Activated CD4-positive, alpha-beta T cell treated with anti-CD3 and anti-CD28 coated beads, Interleukin-2, amount 10 ng/mL, durations not matched to agents 7 days and 5 days (primary cell): ENCODE results near the gene MXD3. TPM values are rescaled to one million over a fixed set of nuclear protein-coding genes. Genes with fewer than 3 reads are reported as not detected.
"Not testable (repeated sequence)": the region's sequence is repeated elsewhere in the genome, so short reads cannot be mapped to it uniquely, and the experiment has no call there.

Experiments used
- CTCF ChIA-PET: fragments of 350-600 bp; sonication (Branson Sonifier 250); formaldehyde crosslinking; loops from one replicate; lab custom pipeline; 2021; ENCODE audit warnings: antibody characterized with exemption; lab: Charles Lee
- POLR2A ChIA-PET: fragments of 350-600 bp; sonication (Branson Sonifier 250); formaldehyde crosslinking; loops from one replicate; lab custom pipeline; 2021; ENCODE audit warnings: antibody characterized with exemption; lab: Charles Lee
- DNase-seq: peaks from one replicate; pipeline ENCODE4 v3.0.0-alpha.2; 2020
- H3K27ac Mint-ChIP-seq: one replicate; pipeline ENCODE4 v1.8.0; 2021; ENCODE audit warnings: mild to moderate bottlenecking, moderate library complexity, mixed read lengths
- H3K27me3 Mint-ChIP-seq: one replicate; pipeline ENCODE4 v1.8.0; 2021; ENCODE audit warnings: mixed read lengths
- H3K36me3 Mint-ChIP-seq: one replicate; pipeline ENCODE4 v1.8.0; 2021; ENCODE audit warnings: low read depth, mixed read lengths
- H3K4me1 Mint-ChIP-seq: one replicate; pipeline ENCODE4 v1.8.0; 2021; ENCODE audit warnings: mixed read lengths
- H3K4me3 Mint-ChIP-seq: one replicate; pipeline ENCODE4 v1.8.0; 2021; ENCODE audit warnings: mild to moderate bottlenecking, moderate library complexity, mixed read lengths
- H3K9me3 Mint-ChIP-seq: one replicate; pipeline ENCODE4 v1.8.0; 2021; ENCODE audit warnings: mixed read lengths
- total RNA-seq, 2 experiments: library from RNA; stranded (reverse); gene quantifications; one replicate each; pipeline ENCODE4 v1.2.3, GENCODE V29; 2021

MXD3 gene
- total RNA-seq, 2 experiments from 2014 or later, result 107 to 109 TPM

GRCh38 chr5:177354256-177354655, 42.6 kb upstream of the MXD3 start:
- Mint-ChIP-seq H3K27ac (no peak overlapping the region), H3K36me3 (peaks cover 39% of the 10 kb centered on the region), H3K4me3 (no peak overlapping the region), H3K27me3 (no peaks in the 10 kb centered on the region), H3K9me3 (peaks cover 12% of the 10 kb centered on the region), H3K4me1 (peaks cover 75% of the 10 kb centered on the region)
- CTCF ChIA-PET, result interaction anchor here (1.0 to 17.1 kb wide), 5 partner anchors 9 to 147 kb away, joined by 3 to 145 read pairs (median 4); no protein-coding TSS in a partner anchor
- POLR2A ChIA-PET, result interaction anchor here (0.7 kb wide), 1 partner anchor 25 kb away, joined by 3 read pairs; no protein-coding TSS in a partner anchor
- DNase-seq, result no peak

DNA sequence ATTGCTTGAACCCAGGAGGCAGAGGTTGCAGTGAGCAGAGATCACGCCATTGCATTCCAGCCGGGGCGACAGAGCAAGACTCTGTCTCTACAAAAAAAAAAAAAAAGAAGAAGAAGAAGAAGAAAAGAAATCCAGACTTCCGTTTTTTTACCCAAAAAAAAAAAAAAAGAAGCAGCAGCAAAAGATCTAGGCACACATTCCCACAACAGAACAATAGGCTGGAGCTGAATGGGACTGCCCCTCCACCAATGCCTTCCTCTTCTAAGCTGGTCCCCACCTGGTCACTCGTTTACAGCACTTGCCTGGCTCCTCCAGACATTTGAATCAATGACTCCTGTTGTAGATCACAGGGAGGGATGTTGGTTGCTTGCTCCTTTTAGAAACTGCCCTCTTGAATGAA, 41.4 kb upstream of the MXD3 start:
- peaks cover 32% of the 10 kb centered on the region for H3K36me3 Mint-ChIP-seq
- no peak overlapping the region for H3K4me3 Mint-ChIP-seq
- peaks cover 73% of the 10 kb centered on the region for H3K4me1 Mint-ChIP-seq
- peaks cover 12% of the 10 kb centered on the region for H3K9me3 Mint-ChIP-seq
- ChIA-PET POLR2A (no interaction called here), CTCF (interaction anchor here (0.7 to 17.1 kb wide), 5 partner anchors 8 to 109 kb away, joined by 3 to 145 read pairs (median 12); no protein-coding TSS in a partner anchor)
- no peaks in the 10 kb centered on the region for H3K27me3 Mint-ChIP-seq
- no peak overlapping the region for H3K27ac Mint-ChIP-seq
- DNase-seq, result no peak

DNA sequence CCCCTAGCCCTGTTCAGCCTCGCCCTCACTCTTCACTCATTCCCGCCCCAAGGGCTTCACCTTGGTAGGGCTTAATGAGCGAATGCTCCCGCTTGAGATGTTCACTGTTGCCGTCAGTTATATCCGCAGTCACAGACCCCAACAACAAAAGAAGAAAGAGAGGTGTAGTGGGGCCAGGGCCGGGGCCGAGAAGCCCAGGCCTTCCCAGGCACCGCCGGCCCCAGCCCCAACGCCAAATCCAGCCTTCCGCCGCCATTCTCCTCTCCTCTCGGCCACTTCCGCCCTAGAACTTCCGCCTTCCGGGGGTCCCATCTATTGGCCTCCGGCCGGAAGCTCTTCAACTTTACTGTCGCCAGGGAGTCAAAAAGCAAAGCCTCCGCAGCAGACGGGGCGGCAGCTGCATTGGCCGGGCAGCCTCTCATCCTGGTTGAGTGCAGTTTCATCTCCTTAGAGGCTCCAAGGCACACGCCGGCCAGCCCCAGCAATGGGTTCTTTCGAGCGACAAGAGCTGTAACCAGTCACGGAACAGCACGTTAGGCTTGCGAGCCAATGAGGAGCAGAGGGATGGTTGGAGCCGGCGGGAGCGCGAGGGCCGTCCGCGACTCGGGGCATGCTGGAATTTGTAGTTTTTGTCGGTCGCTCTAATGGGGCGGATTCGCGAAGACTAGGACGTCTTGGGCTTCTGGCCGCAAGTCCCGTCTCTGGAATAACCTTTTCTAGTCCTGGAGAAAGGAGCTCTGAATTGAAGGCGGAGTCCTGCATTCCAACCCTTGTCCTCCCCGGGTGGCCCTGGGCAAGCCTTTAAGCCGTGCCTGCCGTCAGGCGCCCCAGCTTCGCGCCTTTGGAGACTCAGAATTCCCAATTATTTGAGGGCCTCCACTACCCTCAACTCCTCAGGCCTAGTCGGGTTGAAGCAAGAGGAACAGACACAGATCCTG, 40.0 kb upstream of the MXD3 start, which contains the start of gene LMAN2:
Gene LMAN2 (minus strand): TSS at position 277 of the 938 bp plus-strand sequence. CDS start 21 bp downstream, at position 256.
- Mint-ChIP-seq H3K27ac (peak within 1 kb of the TSS; percentile 100), H3K27me3 (no peaks in the 10 kb centered on the region), H3K9me3 (peaks cover 12% of the 10 kb centered on the region), H3K4me1 (peaks cover 75% of the 10 kb centered on the region), H3K36me3 (peaks cover 39% of the 10 kb centered on the region), H3K4me3 (peak within 1 kb of the TSS; percentile 93)
- ChIA-PET CTCF (interaction anchor here (0.6 to 17.1 kb wide), 13 partner anchors 10 to 102 kb away, joined by 3 to 145 read pairs (median 4); no protein-coding TSS in a partner anchor), POLR2A (interaction anchor here (1.2 kb wide), 2 partner anchors 10 to 39 kb away, joined by 3 read pairs; no protein-coding TSS in a partner anchor)
- peak; percentile 95 for DNase-seq

DNA sequence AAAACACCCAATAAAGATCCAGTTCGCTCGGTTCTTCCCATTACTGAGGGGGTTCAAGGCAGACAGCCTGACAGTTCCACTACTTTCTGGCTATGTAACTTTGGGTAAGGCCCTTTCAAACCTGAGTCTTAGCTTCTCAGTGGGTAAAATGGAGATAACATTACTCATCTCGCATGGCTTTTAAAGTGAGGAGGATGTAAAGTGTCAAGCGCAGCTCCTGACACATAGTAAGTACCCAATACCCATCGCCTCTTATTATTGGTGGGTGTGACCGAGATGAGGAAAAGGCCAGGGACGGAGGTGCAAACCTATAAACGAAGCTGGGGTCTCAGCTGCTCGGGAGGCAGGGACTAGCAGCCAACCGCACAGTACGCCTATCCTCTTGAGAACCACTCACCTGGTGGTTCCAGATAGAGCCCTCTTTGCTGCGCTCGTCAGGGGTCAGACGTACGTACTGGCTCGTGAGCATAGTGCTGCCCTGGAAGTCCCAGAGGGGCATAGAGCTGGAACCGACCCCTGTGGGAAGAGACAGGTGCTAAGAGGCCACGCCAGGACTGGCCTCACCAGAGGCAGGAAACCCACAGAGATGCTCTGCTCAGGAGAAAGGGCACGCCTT, 39.2 kb upstream of the MXD3 start:
- CTCF ChIA-PET, result interaction anchor here (1.4 to 17.1 kb wide), 9 partner anchors 11 to 104 kb away, joined by 3 to 145 read pairs (median 4); no protein-coding TSS in a partner anchor
- Mint-ChIP-seq H3K4me3 (peak overlapping the region; percentile 93), H3K36me3 (peaks cover 41% of the 10 kb centered on the region), H3K4me1 (peaks cover 72% of the 10 kb centered on the region), H3K27me3 (no peaks in the 10 kb centered on the region), H3K9me3 (peaks cover 12% of the 10 kb centered on the region), H3K27ac (peak overlapping the region; percentile 100)
- DNase-seq, result no peak
- POLR2A ChIA-PET, result interaction anchor here (1.2 kb wide), 2 partner anchors 10 to 39 kb away, joined by 3 read pairs; no protein-coding TSS in a partner anchor

GRCh38 chr5:177349762-177350161, 38.1 kb upstream of the MXD3 start:
- H3K27ac Mint-ChIP-seq, result no peak overlapping the region
- peak overlapping the region; percentile 93 for H3K4me3 Mint-ChIP-seq
- CTCF ChIA-PET, result interaction anchor here (1.1 to 17.1 kb wide), 5 partner anchors 11 to 106 kb away, joined by 3 to 145 read pairs (median 4); no protein-coding TSS in a partner anchor
- H3K4me1 Mint-ChIP-seq, result peaks cover 64% of the 10 kb centered on the region
- H3K27me3 Mint-ChIP-seq, result no peaks in the 10 kb centered on the region
- H3K36me3 Mint-ChIP-seq, result peaks cover 34% of the 10 kb centered on the region
- no peak for DNase-seq
- peaks cover 7% of the 10 kb centered on the region for H3K9me3 Mint-ChIP-seq
- POLR2A ChIA-PET, result no interaction called here

DNA sequence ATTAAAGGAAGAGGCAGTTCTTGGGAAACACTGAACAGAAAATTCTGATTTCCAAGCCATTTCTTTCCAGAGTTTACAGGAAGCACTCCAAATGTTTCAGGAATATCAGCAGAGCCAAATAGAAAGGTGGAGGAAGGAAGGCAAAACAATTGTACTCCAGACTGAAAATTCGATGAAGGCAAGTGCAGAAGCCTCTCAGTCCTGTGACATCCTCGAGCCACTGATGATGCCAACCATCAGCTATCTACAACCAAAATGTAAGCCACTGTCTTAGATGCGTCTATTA, 37.6 kb upstream of the MXD3 start:
- Mint-ChIP-seq H3K4me3 (peak overlapping the region; percentile 93), H3K4me1 (peaks cover 59% of the 10 kb centered on the region), H3K36me3 (peaks cover 29% of the 10 kb centered on the region), H3K9me3 (peaks cover 2% of the 10 kb centered on the region), H3K27me3 (no peaks in the 10 kb centered on the region), H3K27ac (no peak overlapping the region)
- ChIA-PET POLR2A (no interaction called here), CTCF (interaction anchor here (0.7 to 17.1 kb wide), 4 partner anchors 22 to 108 kb away, joined by 3 to 145 read pairs (median 4); no protein-coding TSS in a partner anchor)
- DNase-seq, result no peak

GRCh38 chr5:177347699-177348098, 36.0 kb upstream of the MXD3 start:
- Mint-ChIP-seq H3K27me3 (no peaks in the 10 kb centered on the region), H3K27ac (no peak overlapping the region), H3K9me3 (no peaks in the 10 kb centered on the region), H3K36me3 (peaks cover 35% of the 10 kb centered on the region), H3K4me1 (peaks cover 57% of the 10 kb centered on the region), H3K4me3 (no peak overlapping the region)
- ChIA-PET POLR2A (no interaction called here), CTCF (interaction anchor here (2.1 kb wide), 1 partner anchor 38 kb away, joined by 11 read pairs; no protein-coding TSS in a partner anchor)
- no peak for DNase-seq

GRCh38 chr5:177346820-177347219, 35.1 kb upstream of the MXD3 start:
- peaks cover 41% of the 10 kb centered on the region for H3K36me3 Mint-ChIP-seq
- H3K4me1 Mint-ChIP-seq, result peaks cover 51% of the 10 kb centered on the region
- H3K4me3 Mint-ChIP-seq, result no peak overlapping the region
- H3K27ac Mint-ChIP-seq, result no peak overlapping the region
- ChIA-PET CTCF (interaction anchor here (0.5 to 2.1 kb wide), 8 partner anchors 11 to 110 kb away, joined by 3 to 11 read pairs (median 4); partner anchors contain the start of gene GRK6), POLR2A (no interaction called here)
- H3K9me3 Mint-ChIP-seq, result no peaks in the 10 kb centered on the region
- DNase-seq, result no peak
- no peaks in the 10 kb centered on the region for H3K27me3 Mint-ChIP-seq

- Mint-ChIP-seq H3K9me3 (peaks cover 2% of the 10 kb centered on the region), H3K36me3 (peaks cover 49% of the 10 kb centered on the region), H3K27ac (no peak overlapping the region), H3K4me1 (peaks cover 47% of the 10 kb centered on the region), H3K4me3 (no peak overlapping the region), H3K27me3 (no peaks in the 10 kb centered on the region)
- POLR2A ChIA-PET, result no interaction called here
- DNase-seq, result no peak
- CTCF ChIA-PET, result interaction anchor here (0.6 to 1.3 kb wide), 5 partner anchors 9 to 897 kb away, joined by 3 read pairs; no protein-coding TSS in a partner anchor
Observed at GRCh38 chr5:177344891-177345290, 33.2 kb upstream of the MXD3 start.

GRCh38 chr5:177343777-177344176, 32.1 kb upstream of the MXD3 start:
- ChIA-PET POLR2A (no interaction called here), CTCF (interaction anchor here (0.7 kb wide), 1 partner anchor 8 kb away, joined by 3 read pairs; no protein-coding TSS in a partner anchor)
- Mint-ChIP-seq H3K27me3 (no peaks in the 10 kb centered on the region), H3K4me3 (no peak overlapping the region), H3K27ac (no peak overlapping the region), H3K4me1 (peaks cover 44% of the 10 kb centered on the region), H3K36me3 (peaks cover 51% of the 10 kb centered on the region), H3K9me3 (peaks cover 6% of the 10 kb centered on the region)
- DNase-seq, result no peak

- POLR2A ChIA-PET, DNase-seq, H3K27me3 Mint-ChIP-seq, H3K27ac Mint-ChIP-seq, H3K9me3 Mint-ChIP-seq, H3K4me3 Mint-ChIP-seq: not testable (repeated sequence)
- Mint-ChIP-seq H3K4me1 (peaks cover 44% of the 10 kb centered on the region), H3K36me3 (peaks cover 54% of the 10 kb centered on the region)
- CTCF ChIA-PET, result interaction anchor here (0.6 kb wide), 1 partner anchor 29 kb away, joined by 4 read pairs; no protein-coding TSS in a partner anchor
Observed at GRCh38 chr5:177343000-177343399, 31.3 kb upstream of the MXD3 start.

DNA sequence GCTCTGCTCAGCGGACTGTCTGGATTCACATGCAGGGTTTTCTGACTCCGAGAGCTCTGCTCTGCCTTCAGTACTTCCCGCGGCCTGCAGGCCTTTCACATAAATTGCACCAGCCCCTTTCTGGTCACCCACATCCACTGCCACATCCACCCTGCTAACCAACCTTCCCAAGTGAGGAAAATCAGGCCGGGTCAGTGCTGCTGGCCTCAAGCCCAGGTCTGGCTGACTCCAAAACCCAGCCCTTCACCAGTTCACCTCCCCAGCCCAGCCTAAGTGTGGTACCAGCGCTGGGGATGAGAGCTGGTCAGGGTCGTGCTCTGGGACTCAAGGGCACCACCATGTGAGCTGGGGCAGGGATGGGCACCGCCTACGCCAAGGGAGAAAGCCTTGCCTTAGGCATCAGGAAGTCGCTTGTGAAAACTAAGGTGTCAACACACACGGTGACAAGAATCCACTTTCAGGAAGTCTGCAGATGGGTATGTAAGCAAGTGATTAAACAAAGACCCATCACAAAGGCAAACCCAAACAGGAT, 27.5 kb upstream of the MXD3 start:
- peaks cover 63% of the 10 kb centered on the region for H3K36me3 Mint-ChIP-seq
- H3K27me3 Mint-ChIP-seq, result no peaks in the 10 kb centered on the region
- CTCF ChIA-PET, result interaction anchor here (1.0 kb wide), 2 partner anchors 11 to 27 kb away, joined by 3 read pairs; no protein-coding TSS in a partner anchor
- no peak for DNase-seq
- POLR2A ChIA-PET, result no interaction called here
- peaks cover 6% of the 10 kb centered on the region for H3K9me3 Mint-ChIP-seq
- H3K4me1 Mint-ChIP-seq, result peaks cover 28% of the 10 kb centered on the region
- peak overlapping the region; percentile 9 for H3K27ac Mint-ChIP-seq
- H3K4me3 Mint-ChIP-seq, result no peak overlapping the region
